GM08714 (cell line): ENCODE measurements around the gene NBAS.

Source experiments
- H3K4me3 ChIP-seq: fragments of 200-500 bp; sonication (Bioruptor generic); 2 replicates; pipeline ENCODE4 v1.5.1; 2014; ENCODE audit warnings: mild to moderate bottlenecking, low read length, inconsistent platforms
- ZNF274 ChIP-seq: IDR thresholded peaks from 2 replicates; pipeline ENCODE4 v1.6.1; 2012; ENCODE audit warnings: mild to moderate bottlenecking, low read depth, low read length

Gene NBAS

DNA sequence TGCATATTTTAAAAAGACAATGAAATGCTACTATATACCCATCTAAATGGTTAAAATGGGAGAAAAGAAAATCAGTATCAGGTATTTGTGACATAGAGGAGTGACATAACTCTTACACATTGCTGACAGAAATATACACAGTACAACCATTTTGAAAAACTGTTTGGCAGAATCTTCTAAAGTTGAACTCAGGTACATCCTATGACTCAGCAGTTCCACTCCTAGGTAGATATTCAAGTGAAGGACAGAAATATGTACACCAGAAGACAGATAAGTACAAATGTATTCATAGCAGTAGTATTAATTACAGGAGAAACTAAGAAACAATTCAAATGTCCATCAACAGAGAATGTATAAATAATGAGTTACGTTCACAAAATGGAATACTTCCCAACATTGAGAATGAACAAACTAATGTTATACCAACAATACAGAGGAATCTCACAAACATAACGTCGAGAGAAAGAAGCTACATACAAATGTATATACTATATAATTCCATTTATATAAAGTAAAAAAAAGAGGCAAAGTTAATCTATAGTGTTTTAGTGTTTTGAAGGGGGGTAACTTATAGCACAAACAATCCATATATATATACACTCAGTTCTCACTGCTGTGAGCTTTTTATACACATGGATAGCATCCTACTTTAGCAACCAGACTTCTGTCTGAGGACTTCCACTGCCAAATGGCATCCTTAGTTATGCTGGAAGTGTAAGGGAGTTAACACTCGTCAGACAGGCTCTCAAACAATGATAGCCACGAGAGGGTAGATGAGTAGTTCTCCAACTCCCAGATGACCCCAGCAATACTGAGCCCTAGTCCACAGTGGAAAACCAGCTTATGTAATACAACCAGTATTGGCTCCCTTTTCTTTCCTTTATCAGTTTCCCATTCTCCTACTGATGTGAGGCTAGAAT is 172.5 kb downstream of the NBAS start:
- H3K4me3 ChIP-seq: no peak overlapping the region

DNA sequence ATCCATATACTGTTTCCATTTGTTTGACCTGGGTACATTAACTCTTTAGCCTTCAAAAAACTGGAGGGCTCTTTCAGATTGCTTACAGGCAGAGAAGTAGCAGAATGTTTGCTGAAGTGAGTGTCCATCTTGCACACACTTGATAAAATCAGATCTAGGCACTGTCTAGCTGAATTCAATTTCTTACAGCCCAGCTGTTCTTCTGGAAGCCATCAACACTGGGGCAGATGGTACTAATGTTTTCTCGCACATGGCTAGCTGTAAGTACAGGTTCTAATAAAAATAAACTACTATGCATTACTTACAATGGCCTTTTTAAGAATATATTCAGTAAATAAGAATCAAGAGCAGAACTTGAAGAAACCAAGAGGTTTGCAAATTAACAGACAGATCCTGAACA is 175.9 kb downstream of the NBAS start:
- no peak for TF ChIP-seq ZNF274
- H3K4me3 ChIP-seq: no peak overlapping the region

More for the DNA sequence above, 172.5 kb downstream of the NBAS start:
- TF ChIP-seq ZNF274: no peak

GRCh38 chr2:15383695-15384350 is 177.3 kb downstream of the NBAS start:
- H3K4me3 ChIP-seq: no peak overlapping the region
- no peak for TF ChIP-seq ZNF274

GRCh38 chr2:15378148-15378908 is 182.8 kb downstream of the NBAS start:
- no peak overlapping the region; the same call in 1 of the 2 replicates for H3K4me3 ChIP-seq
- TF ChIP-seq ZNF274: no peak

DNA sequence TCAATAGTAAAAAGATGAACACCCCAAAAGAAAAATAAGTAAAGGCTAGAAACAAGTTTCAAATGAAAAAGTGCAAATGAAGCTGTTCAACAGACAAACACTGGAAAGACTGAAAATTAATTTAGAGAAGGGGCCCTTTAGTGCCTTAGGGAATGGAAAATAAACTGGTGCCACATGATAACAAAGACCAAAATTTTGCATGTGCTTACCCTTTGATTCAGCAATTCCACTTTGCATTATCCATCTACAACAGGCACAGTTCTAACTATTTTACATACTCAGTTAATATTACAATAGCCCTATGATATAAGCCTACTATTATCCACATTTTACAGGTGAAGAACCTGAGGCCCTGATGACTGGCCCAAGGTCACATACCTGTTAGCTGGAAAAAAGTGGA is 183.9 kb downstream of the NBAS start:
- no peak overlapping the region for H3K4me3 ChIP-seq
- no peak for TF ChIP-seq ZNF274

DNA sequence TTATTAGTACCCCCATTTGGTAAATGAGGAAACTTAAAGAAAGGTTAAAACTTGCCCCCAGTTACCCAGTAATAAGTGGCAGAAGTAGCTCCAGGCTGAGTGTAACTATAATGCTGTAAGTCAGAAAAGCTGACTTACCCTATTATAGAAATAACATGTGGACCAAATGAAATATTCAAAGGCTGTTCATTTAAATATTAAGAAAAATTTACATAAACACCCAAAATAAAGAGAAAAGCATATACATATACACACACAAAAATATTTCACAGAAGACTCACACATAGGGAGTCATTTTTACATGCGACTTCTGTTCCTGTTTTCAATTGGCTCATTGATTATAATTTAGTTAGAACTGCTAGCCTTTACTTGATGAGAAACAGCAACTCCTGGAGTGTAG is 189.1 kb downstream of the NBAS start:
- TF ChIP-seq ZNF274: no peak
- H3K4me3 ChIP-seq: no peak overlapping the region

DNA sequence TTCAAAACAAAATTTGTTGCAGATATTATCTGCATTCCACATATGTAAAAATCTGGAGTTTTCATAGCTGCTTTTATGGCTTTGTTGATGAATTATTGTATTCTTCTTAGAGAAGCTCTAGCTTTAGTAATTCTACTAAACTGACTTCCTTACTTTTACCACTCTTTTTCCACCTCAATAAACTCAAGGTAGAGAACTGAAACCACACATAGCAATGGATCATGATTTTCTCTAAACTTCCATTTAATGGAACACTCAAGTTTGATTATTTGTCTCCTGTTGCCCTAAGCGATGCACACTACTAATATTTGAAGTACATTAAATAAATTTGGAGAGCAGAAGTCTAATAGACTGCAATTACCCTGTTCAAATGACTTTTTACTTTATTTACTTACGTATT is 192.0 kb downstream of the NBAS start:
- no peak for TF ChIP-seq ZNF274
- no peak overlapping the region for H3K4me3 ChIP-seq

DNA sequence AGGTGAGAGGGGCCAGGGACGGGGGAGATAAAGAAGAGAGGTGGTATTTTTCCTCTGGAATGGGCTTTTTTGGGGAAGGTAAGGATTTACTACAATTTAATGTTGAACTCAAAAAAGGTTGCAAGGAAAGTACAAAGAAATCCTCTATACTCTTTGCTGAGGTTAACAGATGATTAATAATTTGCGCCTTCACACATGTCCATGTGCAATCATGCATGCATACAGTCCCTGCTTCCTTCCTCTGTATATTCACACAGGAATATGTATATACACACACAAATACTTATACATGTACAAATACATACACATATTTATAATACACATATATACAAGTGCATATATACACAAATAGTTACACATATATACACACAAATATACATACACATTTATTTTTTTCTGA is 193.4 kb downstream of the NBAS start:
- TF ChIP-seq ZNF274: no peak

DNA sequence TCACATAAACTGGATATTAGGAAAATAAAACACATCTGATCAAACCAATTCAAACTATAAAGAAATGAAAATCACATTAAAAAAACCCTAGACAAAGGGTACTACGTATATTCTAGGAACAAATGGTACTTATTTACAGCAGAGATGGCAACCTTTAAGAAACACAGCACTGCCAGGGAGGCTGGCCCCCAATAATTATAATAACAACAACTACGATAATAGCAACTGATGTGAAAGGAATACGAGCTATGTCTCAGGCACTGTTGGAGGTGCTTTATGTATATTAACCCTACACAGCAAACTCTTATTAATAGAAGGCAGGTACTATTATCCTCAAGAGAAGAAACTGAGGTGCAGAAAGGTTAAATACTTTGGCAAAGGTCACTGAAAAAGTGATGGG is 193.9 kb downstream of the NBAS start:
- TF ChIP-seq ZNF274: no peak
- H3K4me3 ChIP-seq: no peak overlapping the region

More for the DNA sequence above, 193.4 kb downstream of the NBAS start:
- H3K4me3 ChIP-seq: no peak overlapping the region

DNA sequence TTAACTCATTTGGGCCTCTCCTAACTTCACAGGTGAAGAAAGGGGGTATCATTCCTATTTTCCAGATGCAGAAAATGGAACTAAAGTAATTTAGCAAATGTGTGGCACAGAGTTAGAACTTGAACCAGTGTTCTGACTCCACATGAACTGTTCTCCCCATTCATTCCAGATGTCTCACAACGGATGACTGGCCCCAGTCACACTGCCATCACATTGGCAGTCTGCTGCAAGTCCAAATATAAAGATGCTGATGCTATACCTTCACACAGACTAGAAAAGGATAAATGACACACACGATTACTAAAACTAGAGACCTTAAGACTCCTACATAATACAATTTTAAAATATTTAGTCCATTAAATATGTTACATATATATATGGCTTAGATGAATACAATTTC is 195.7 kb downstream of the NBAS start:
- TF ChIP-seq ZNF274: no peak
- H3K4me3 ChIP-seq: no peak overlapping the region

DNA sequence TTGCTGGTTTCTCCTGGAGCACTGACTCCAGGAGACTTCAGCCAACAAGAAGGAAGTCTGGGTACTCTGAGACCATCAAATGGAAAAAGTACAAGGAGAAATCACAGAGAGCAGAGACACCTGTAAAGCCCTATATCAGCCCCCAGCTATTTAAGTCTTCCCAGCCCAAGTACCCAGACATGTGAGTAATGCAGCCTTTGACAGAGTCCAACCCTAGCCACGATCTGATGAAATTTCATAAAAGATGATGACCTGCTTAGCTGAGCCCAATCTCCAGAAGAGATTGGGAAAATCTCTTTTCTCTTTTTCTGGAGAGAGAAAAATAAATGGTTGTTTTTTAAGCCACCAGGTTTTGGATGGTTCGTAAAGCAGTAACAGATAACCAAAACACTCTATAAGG is 196.6 kb downstream of the NBAS start:
- no peak overlapping the region for H3K4me3 ChIP-seq
- no peak for TF ChIP-seq ZNF274

DNA sequence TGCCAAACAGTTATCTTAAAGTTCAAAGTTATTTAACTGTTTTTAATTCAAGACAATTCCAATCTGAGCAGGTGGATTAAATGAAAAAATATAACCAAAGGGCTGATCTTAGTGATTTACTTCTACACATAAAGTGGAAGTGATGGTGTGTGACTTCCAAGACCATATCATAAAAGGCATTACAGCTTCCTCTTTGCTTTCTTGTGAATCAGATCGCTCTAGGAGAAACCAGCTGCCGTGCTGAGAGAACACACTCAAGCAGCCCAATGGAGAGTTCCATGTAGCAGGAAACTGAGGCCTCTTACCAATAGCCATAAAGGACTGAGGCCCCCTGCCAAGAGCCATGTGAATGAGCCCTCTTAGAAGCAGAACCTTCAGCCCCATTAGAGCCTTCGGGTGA is 197.4 kb downstream of the NBAS start:
- no peak overlapping the region for H3K4me3 ChIP-seq
- no peak for TF ChIP-seq ZNF274

GRCh38 chr2:15363142-15363541 is 198.0 kb downstream of the NBAS start:
- no peak overlapping the region for H3K4me3 ChIP-seq
- TF ChIP-seq ZNF274: no peak

- H3K4me3 ChIP-seq: no peak overlapping the region
- no peak for TF ChIP-seq ZNF274
Observed at GRCh38 chr2:15359716-15360531, 201.2 kb downstream of the NBAS start.
